ENCODE results near the gene LSM14A. TPM values are rescaled to one million over a fixed set of nuclear protein-coding genes. Genes with fewer than 3 reads are reported as not detected.

LSM14A gene
- total RNA-seq, 1 donor from 2014 or later = 76.9 TPM

DNA sequence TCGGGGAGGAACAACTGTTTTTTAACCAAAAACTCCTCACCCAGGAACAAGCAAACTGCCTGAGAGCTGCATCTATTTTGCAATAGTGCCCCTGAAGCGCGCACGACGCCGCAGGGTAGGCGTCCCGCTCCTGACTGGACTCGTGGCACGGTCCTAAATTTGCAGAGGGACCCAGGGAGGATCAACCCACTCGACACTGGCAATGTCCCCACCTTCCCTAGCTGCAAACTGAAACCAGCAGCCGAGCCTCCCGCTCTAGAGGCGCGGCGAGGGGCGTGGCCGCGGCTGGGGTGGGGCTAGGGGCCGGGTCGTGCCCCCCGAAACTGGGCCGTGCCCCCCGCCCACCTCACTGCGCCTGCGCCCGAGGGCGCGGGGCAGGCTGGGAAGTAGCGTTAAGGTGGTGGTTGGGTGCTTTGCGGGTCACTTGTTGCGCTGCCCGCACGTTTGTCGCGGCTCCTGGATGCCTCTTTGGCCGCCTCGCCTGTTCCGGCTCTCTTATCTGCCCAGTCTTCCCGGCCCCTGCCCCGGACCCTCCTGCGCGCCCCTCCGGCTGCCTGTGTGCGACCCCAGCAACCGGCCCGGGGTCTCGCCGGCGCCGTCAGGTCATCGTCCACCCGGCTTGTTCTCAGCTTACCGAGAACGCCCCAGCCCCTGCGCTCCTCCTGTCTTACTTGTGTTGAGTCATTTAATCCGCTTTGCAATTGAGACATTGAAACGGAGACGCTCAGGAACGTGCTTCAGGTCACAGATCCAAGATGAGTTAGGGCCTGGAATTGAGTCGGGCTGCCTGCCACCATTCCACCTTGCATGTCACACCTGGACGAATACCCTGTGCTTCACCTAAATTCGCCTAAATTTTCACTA lies 37.9 kb upstream of the LSM14A start:
- TF ChIP-seq, protein P1, sequence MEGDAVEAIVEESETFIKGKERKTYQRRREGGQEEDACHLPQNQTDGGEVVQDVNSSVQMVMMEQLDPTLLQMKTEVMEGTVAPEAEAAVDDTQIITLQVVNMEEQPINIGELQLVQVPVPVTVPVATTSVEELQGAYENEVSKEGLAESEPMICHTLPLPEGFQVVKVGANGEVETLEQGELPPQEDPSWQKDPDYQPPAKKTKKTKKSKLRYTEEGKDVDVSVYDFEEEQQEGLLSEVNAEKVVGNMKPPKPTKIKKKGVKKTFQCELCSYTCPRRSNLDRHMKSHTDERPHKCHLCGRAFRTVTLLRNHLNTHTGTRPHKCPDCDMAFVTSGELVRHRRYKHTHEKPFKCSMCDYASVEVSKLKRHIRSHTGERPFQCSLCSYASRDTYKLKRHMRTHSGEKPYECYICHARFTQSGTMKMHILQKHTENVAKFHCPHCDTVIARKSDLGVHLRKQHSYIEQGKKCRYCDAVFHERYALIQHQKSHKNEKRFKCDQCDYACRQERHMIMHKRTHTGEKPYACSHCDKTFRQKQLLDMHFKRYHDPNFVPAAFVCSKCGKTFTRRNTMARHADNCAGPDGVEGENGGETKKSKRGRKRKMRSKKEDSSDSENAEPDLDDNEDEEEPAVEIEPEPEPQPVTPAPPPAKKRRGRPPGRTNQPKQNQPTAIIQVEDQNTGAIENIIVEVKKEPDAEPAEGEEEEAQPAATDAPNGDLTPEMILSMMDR (conservative IDR thresholded peaks at IDR 0.05; ENCODE audit: low read depth, low read length) = no peak
- peak overlapping the region; percentile 74 for H3K4me3 ChIP-seq (ENCODE audit: low read depth, low read length)
- DNase-seq (ENCODE audit: low read depth) = no peak

DNA sequence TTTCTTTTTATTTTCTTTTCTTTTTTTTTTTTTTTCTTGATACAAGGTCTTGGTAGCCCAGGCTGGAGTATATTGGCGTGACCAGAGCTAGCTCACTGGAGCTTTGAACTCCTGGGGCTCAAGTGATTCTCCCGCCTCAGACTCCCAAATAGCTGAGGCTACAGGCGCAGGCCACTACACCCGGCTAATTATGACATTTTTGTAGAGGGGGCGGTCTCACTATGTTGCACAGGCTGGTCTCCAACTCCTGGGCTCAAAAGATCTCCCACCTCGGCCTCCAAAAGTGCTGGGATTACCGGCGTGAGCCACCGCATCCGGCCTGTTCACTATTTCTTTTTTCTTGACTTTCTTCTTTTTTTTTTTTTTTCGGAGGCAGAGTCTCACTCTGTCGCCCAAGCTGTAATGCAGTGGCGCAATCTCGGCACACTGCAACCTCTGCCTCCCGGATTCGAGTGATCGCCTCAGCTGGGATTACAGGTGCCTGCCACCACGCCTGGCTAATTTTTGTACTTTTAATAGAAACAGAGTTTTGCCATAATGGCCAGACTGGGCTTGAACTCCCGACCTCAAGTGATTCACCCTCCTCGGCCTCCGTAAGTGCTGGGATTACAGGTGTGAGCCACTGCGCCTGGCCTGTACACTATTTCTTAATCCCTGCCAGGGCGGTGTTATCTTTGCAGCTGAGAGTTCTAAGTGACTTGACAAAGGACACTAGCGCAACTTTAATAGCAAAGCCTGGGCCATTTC lies 37.1 kb upstream of the LSM14A start:
- TF ChIP-seq, protein P1 (conservative IDR thresholded peaks at IDR 0.05; ENCODE audit: low read depth, low read length) = no peak
- peak; percentile 35 for DNase-seq (ENCODE audit: low read depth)
- peak overlapping the region; percentile 74 for H3K4me3 ChIP-seq (ENCODE audit: low read depth, low read length)

DNA sequence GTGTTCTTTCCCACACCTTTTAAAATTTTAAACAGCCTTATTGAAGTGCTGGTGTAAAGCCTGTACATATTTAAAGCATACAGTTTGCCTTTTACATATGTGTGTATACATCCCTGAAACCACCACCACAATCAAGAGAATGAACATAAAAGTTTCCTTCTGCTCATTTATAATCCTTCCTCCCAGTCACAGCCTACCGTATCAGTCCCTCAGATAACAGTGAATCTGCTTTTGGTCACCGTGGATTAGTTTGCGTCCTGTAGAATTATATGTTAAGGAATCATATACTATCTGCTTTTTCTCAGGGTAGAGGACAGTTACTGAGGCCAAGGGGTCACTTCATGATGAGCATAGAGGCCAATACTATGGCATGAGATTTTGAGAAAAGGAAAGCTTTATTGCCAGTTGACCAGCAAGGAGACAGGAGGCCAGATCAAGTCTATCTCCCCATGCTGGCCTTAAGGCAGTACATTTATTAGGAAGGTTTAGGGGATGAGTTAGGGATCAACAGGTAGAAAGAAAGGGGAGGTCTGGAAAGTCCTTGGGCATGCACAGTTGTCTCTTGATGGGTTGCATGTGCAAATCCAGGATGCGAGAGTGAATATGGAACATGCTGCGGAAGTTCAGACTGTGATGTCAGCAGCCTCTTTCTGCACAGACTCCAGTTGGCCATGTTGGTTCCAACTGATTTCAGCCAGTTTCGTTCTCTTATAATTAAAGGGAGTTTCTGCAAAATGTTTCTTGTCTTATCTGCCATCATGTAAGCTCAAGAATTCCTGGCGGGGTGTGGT lies 36.3 kb upstream of the LSM14A start:
- no peak for DNase-seq (ENCODE audit: low read depth)
- TF ChIP-seq, protein P1 (conservative IDR thresholded peaks at IDR 0.05; ENCODE audit: low read depth, low read length) = no peak
- no peak overlapping the region for H3K4me3 ChIP-seq (ENCODE audit: low read depth, low read length)

DNA sequence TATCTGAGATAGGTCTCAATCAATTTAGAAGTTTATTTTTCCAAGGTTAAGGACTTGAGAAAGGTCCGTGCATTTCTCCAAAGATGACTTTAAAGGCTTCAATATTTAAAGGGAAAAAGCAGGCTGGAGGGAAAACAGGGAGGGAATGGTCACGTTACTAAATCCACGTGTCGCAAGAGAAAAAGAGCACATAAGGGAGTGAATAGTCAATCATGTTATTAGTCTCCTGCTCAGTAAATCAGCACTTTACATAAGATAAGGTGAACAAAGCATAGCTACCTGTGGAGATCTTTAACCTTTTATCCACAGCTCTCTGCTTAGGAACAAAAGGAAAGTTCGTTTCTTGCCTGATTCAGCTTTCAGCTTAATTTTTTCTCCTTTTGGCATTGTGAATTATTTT lies 31.3 kb upstream of the LSM14A start:
- H3K4me3 ChIP-seq (ENCODE audit: low read depth, low read length) = no peak overlapping the region
- TF ChIP-seq, protein P1 (conservative IDR thresholded peaks at IDR 0.05; ENCODE audit: low read depth, low read length) = no peak
- DNase-seq (ENCODE audit: low read depth) = no peak

DNA sequence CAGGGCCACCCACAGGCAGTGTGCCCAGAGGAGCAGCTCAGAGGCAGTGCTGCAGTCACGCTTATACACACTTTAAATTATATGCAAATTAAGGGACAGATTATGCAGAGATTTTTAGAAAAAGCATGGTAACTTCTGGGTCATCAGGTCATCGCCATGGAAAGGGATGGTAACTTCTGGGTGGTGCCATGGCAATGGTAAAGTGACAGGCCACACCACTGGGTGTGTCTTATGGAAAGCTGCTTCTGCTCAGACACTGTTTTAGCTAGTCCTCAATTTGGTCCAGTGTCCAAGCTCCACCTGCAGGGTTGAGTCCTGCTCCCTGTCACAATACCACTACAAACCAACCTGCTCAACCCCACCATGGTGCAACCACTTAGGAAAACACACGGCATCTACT lies 29.9 kb upstream of the LSM14A start:
- TF ChIP-seq, protein P1 (conservative IDR thresholded peaks at IDR 0.05; ENCODE audit: low read depth, low read length) = no peak
- no peak for DNase-seq (ENCODE audit: low read depth)
- H3K4me3 ChIP-seq (ENCODE audit: low read depth, low read length) = no peak overlapping the region

DNA sequence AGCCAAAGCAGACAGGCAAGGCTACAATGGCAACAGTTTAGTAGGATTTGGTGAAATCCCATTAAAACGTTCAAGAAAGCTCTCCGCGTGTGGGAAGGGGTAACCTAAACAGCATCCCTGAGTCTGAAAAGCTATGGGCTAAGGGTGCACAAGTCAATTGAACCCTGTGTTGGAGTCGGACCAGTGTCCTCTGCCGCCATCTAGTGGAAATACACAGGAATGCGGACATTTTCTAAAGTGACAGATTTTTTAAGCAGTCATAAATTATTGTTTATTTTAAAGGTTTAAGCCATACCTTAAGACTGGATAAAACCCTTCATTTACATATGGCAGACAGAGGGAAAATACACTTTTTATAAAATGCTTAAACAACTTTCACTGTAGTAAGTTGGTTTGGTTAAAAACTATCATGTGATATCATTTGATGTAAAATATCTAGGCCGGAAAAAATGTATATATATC lies 26.5 kb upstream of the LSM14A start:
- TF ChIP-seq, protein P1 (conservative IDR thresholded peaks at IDR 0.05; ENCODE audit: low read depth, low read length) = peak; percentile 85
- H3K4me3 ChIP-seq (ENCODE audit: low read depth, low read length) = no peak overlapping the region
- DNase-seq (ENCODE audit: low read depth) = no peak
